Measurements from ENCODE around the gene RPS18. TPM values are rescaled to one million over a fixed set of nuclear protein-coding genes. Genes with fewer than 3 reads are reported as not detected.

The RPS18 gene
- total and polyA plus RNA-seq, 2 of the 13 experiments (the other 11 are each of a cell fraction or from before 2014, with no cell fraction given) = 3,896 to 5,806 TPM

DNA sequence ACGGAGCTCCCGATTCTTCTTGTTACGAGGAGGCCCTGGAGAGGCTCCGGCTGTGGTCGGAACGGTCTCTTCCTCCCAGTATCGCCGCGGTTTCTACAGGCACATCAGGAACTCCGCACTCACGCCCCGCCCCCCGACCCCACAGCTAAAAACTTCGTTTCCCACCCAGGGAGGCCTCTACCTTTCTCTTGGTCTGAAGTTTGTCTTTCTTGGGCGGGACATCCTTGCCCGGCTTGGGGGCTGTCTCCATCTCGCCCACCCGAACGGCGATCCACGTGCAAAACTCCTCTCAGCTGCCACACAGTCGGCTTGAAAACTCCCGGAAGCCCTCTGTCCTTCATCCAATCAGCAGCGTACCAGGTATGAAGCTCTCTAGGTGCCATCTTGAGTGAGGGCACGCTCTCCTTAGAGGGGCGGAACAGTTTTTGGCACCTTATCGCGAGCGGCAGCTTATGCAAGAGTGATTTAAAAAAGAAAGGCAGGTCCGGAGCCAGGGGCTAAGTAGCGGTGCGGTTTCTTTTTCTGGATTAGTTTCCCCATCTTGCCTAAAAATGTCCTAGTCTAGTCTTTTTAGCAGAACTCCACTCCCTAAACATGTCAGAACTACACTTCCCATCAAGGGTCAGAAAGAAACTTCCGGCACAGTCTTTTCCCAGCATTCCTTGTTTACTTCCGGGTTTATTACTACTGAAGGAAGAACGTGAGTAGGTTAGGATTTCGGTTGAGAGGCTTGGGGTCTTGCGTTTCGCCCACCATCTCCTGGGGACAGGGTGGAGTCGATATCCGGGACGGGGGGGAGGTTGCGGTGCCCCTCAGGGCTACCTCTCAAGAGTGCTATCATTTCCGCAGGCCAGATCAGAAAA lies 17.3 kb downstream of the RPS18 start, which contains the start of the genes PFDN6 and WDR46 (continued):
- TF ChIP-seq ETV5 (CRISPR knock-in tag; IDR thresholded peaks at IDR 0.05; ENCODE audit: borderline replicate concordance) (0 out of 2 replicates have a peak, but pooled peaks have one; percentile 51), NR1H2 (CRISPR knock-in tag; IDR thresholded peaks at IDR 0.05; ENCODE audit: borderline replicate concordance, low read depth) (0 out of 2 replicates have a peak, but pooled peaks have one; percentile 63), CBX5 (CRISPR knock-in tag; IDR thresholded peaks at IDR 0.05; ENCODE audit: borderline replicate concordance) (no peak; the same call in 1 of the 2 replicates), FOXC1 (CRISPR knock-in tag; IDR thresholded peaks at IDR 0.05; ENCODE audit: borderline replicate concordance) (peak; percentile 21; the same call in 1 of the 2 replicates), STAG1 (CRISPR knock-in tag; IDR thresholded peaks at IDR 0.05) (no peak), DNMT3B (CRISPR knock-in tag; conservative IDR thresholded peaks at IDR 0.05) (no peak), KLF13 (CRISPR knock-in tag; IDR thresholded peaks at IDR 0.05) (no peak), CAMTA2 (CRISPR knock-in tag; IDR thresholded peaks at IDR 0.05; ENCODE audit: borderline replicate concordance) (no peak), SNAPC5 (CRISPR knock-in tag; IDR thresholded peaks at IDR 0.05; ENCODE audit: borderline replicate concordance) (no peak), ELF4 (CRISPR knock-in tag; IDR thresholded peaks at IDR 0.05; ENCODE audit: borderline replicate concordance) (peak; percentile 92), EHMT2 (IDR thresholded peaks at IDR 0.05; ENCODE audit: borderline replicate concordance, low read depth, low read length) (no peak; the same call in 1 of the 2 replicates), ZNF556 (CRISPR knock-in tag; IDR thresholded peaks at IDR 0.05; ENCODE audit: borderline replicate concordance) (0 out of 2 replicates have a peak, but pooled peaks have one; percentile 44), ZNF160 (CRISPR knock-in tag; IDR thresholded peaks at IDR 0.05) (no peak)
- TF ChIP-seq, protein P1, sequence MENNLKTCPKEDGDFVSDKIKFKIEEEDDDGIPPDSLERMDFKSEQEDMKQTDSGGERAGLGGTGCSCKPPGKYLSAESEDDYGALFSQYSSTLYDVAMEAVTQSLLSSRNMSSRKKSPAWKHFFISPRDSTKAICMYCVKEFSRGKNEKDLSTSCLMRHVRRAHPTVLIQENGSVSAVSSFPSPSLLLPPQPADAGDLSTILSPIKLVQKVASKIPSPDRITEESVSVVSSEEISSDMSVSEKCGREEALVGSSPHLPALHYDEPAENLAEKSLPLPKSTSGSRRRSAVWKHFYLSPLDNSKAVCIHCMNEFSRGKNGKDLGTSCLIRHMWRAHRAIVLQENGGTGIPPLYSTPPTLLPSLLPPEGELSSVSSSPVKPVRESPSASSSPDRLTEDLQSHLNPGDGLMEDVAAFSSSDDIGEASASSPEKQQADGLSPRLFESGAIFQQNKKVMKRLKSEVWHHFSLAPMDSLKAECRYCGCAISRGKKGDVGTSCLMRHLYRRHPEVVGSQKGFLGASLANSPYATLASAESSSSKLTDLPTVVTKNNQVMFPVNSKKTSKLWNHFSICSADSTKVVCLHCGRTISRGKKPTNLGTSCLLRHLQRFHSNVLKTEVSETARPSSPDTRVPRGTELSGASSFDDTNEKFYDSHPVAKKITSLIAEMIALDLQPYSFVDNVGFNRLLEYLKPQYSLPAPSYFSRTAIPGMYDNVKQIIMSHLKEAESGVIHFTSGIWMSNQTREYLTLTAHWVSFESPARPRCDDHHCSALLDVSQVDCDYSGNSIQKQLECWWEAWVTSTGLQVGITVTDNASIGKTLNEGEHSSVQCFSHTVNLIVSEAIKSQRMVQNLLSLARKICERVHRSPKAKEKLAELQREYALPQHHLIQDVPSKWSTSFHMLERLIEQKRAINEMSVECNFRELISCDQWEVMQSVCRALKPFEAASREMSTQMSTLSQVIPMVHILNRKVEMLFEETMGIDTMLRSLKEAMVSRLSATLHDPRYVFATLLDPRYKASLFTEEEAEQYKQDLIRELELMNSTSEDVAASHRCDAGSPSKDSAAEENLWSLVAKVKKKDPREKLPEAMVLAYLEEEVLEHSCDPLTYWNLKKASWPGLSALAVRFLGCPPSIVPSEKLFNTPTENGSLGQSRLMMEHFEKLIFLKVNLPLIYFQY (CRISPR knock-in tag; IDR thresholded peaks at IDR 0.05; ENCODE audit: borderline replicate concordance) = no peak
- TF ChIP-seq, protein P2, sequence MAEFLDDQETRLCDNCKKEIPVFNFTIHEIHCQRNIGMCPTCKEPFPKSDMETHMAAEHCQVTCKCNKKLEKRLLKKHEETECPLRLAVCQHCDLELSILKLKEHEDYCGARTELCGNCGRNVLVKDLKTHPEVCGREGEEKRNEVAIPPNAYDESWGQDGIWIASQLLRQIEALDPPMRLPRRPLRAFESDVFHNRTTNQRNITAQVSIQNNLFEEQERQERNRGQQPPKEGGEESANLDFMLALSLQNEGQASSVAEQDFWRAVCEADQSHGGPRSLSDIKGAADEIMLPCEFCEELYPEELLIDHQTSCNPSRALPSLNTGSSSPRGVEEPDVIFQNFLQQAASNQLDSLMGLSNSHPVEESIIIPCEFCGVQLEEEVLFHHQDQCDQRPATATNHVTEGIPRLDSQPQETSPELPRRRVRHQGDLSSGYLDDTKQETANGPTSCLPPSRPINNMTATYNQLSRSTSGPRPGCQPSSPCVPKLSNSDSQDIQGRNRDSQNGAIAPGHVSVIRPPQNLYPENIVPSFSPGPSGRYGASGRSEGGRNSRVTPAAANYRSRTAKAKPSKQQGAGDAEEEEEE (CRISPR knock-in tag; IDR thresholded peaks at IDR 0.05; ENCODE audit: borderline replicate concordance) = no peak
- TF ChIP-seq, protein P3, sequence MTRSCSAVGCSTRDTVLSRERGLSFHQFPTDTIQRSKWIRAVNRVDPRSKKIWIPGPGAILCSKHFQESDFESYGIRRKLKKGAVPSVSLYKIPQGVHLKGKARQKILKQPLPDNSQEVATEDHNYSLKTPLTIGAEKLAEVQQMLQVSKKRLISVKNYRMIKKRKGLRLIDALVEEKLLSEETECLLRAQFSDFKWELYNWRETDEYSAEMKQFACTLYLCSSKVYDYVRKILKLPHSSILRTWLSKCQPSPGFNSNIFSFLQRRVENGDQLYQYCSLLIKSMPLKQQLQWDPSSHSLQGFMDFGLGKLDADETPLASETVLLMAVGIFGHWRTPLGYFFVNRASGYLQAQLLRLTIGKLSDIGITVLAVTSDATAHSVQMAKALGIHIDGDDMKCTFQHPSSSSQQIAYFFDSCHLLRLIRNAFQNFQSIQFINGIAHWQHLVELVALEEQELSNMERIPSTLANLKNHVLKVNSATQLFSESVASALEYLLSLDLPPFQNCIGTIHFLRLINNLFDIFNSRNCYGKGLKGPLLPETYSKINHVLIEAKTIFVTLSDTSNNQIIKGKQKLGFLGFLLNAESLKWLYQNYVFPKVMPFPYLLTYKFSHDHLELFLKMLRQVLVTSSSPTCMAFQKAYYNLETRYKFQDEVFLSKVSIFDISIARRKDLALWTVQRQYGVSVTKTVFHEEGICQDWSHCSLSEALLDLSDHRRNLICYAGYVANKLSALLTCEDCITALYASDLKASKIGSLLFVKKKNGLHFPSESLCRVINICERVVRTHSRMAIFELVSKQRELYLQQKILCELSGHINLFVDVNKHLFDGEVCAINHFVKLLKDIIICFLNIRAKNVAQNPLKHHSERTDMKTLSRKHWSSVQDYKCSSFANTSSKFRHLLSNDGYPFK (CRISPR knock-in tag; IDR thresholded peaks at IDR 0.05; ENCODE audit: borderline replicate concordance) = peak; percentile 92; the same call in 1 of the 2 replicates
- TF ChIP-seq, protein P4, sequence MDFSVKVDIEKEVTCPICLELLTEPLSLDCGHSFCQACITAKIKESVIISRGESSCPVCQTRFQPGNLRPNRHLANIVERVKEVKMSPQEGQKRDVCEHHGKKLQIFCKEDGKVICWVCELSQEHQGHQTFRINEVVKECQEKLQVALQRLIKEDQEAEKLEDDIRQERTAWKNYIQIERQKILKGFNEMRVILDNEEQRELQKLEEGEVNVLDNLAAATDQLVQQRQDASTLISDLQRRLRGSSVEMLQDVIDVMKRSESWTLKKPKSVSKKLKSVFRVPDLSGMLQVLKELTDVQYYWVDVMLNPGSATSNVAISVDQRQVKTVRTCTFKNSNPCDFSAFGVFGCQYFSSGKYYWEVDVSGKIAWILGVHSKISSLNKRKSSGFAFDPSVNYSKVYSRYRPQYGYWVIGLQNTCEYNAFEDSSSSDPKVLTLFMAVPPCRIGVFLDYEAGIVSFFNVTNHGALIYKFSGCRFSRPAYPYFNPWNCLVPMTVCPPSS (IDR thresholded peaks at IDR 0.05) = no peak

All from HepG2 (cell line).